Gastroesophageal sphincter (tissue), 3 donors: ENCODE results near the gene AUNIP.

Source experiments
- CTCF ChIP-seq, 4 experiments: fragments of 200-600 bp in 2 of 4; fragments of 450-650 bp in 2 of 4; sonication (generic) in 1 of 4; IDR thresholded peaks; one replicate each; pipeline ENCODE4 v1.5.1; 2017 to 2019; ENCODE audit warnings: antibody characterized with exemption in 4 of 4, mild to moderate bottlenecking in 2 of 4, moderate library complexity in 2 of 4
- POLR2A ChIP-seq, 2 donors: fragments of 450-650 bp; IDR thresholded peaks; one replicate each; pipeline ENCODE4 v1.6.1; 2017; ENCODE audit warnings: antibody characterized with exemption in 2 of 2, mild to moderate bottlenecking in 2 of 2, moderate library complexity in 1 of 2
- POLR2AphosphoS5 ChIP-seq: sonication (generic); formaldehyde crosslinking; IDR thresholded peaks from one replicate; pipeline ENCODE4 v1.6.1; 2017; ENCODE audit warnings: antibody characterized with exemption

DNA sequence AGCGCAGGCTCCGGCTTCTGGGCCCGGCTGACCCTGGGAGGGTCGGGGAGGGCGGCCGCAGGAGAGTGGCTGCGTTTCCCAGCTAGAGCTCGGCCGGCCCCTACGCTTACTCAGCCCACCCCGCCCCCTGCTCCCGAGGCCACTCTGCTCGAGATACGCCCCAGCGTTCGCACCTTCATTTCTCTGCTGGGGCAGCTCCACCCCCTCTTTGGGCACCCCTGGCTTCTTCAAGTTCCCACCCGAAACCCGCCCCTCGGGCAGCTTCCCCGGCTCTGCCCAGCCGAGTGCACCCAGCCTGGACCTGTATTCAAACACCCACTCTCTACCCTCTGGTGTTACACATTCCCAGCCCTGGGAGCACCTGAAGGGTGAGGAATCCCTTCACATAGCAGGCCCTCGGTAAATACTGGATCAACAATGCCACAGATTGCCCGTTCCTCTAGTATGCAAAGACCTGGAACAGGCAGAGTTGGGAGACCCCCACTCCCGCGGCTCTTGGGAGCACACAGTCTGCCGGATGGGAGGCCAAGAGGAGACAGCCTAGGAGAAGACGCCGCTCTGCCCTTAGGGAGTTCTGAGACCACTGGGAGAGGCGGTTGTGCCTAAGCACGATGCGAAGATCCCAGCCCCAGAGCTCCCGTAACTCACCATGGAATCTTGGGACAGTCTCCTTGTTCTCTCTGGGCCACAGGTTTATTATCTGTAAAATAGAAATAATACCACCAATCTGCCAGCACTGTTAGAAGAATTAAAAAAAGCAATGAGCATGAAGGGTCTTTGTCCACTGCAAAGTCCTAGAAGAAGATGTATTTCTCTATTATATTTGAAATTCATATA lies 16.8 kb upstream of the AUNIP start:
- TF ChIP-seq CTCF (IDR thresholded peaks at IDR 0.05) (no peak), POLR2A (IDR thresholded peaks at IDR 0.05) (no peak), POLR2AphosphoS5 (no peak)
